Skin epidermis (tissue), 12 donors: ENCODE data around the gene GRM1.

Experiments
- H3K27ac ChIP-seq, 21 experiments: fragments of 200-600 bp; sonication (generic) in 11 of 21; one replicate each; pipeline ENCODE4 v1.5.0; 2020; ENCODE audit warnings: mild to moderate bottlenecking in 3 of 21, inconsistent platforms in 2 of 21, moderate library complexity in 2 of 21
- H3K4me3 ChIP-seq, 7 experiments: fragments of 200-600 bp; sonication (generic) in 2 of 7; one replicate each; pipeline ENCODE4 v1.5.0; 2020; ENCODE audit warnings: inconsistent platforms in 2 of 7, mild to moderate bottlenecking in 2 of 7, moderate library complexity in 1 of 7

Gene GRM1

DNA sequence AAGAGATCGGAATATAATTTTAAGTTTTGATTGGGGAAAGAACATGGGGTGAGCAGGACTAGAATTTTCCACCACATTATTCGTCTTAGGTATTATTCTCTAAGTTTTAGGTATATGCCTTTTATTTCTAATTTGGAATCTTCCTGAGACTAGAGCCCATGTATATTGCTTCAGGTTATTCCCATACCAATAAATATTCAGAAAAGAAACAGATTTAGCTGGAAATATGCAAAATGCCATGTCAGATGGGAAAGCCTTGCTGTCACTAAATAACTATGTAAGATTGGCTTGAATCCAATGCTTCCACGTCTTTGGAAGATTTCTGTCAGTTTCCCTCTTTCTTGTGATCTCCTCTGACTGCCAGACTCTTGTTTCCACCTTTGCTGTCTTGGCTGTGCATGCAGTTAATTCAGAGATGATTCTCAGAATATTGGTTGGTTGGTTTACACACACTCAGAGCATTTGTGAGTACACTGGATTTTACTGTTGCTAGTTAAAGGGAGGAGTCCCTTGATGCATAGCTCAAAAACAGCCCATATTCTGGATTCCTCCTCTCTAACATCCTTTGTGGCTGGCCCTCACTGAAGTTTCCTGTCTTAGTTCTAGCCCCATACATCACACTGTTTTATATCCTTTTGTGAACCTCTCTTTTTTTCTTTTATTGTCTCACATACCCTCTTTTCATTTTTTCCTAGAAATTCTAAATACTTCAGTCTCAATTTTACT is 64.3 kb downstream of the GRM1 start:
- Histone ChIP-seq H3K4me3 (no peak overlapping the region), H3K27ac (no peak overlapping the region)

GRCh38 chr6:146095481-146095880 is 66.6 kb downstream of the GRM1 start:
- H3K4me3 ChIP-seq: no peak overlapping the region
- no peak overlapping the region for H3K27ac ChIP-seq

DNA sequence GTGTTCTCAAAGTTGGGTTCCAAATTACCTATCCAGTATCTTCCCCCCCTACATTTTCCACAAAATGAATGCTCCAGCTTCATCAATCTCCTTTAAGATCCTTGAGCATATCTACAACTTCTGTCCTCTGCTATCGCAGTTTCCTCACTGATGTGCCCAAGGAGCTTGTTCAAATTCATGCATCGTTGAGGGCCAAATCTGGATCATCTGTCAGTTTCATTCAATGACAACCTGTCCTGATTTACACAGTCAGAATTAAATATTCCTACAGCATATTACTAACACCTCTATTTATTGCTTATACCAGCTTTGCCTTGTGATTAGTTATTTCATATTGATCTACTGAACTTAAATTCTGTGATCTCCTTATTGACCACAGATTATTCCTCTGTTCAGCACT is 68.7 kb downstream of the GRM1 start:
- Histone ChIP-seq H3K27ac (no peak overlapping the region), H3K4me3 (no peak overlapping the region)

DNA sequence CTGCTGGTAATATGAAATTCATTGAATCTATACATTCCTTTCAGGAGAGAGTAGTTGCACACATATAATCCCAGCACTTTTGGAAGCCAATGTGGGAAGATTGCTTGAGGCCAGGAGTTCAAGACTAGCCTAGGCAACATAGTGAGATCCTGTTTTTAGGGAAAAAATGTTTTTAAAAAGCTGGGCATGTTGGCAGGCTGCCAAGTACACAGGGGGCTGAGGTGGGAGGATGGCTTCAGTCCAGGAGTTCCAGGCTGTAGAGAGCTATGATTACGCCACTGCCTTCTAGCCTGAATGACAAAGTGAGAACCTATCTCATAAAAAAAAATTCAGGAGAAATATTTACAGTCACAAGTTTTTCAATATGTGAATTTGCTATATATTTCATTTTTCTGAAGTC is 71.9 kb downstream of the GRM1 start:
- H3K27ac ChIP-seq: no peak overlapping the region
- no peak overlapping the region for H3K4me3 ChIP-seq

GRCh38 chr6:146103416-146104072 is 74.7 kb downstream of the GRM1 start:
- no peak overlapping the region for H3K4me3 ChIP-seq
- no peak overlapping the region for H3K27ac ChIP-seq

GRCh38 chr6:146106532-146106931 is 77.7 kb downstream of the GRM1 start:
- H3K27ac ChIP-seq: no peak overlapping the region
- no peak overlapping the region for H3K4me3 ChIP-seq

GRCh38 chr6:146110990-146111389 is 82.1 kb downstream of the GRM1 start:
- Histone ChIP-seq H3K27ac (no peak overlapping the region), H3K4me3 (no peak overlapping the region)

DNA sequence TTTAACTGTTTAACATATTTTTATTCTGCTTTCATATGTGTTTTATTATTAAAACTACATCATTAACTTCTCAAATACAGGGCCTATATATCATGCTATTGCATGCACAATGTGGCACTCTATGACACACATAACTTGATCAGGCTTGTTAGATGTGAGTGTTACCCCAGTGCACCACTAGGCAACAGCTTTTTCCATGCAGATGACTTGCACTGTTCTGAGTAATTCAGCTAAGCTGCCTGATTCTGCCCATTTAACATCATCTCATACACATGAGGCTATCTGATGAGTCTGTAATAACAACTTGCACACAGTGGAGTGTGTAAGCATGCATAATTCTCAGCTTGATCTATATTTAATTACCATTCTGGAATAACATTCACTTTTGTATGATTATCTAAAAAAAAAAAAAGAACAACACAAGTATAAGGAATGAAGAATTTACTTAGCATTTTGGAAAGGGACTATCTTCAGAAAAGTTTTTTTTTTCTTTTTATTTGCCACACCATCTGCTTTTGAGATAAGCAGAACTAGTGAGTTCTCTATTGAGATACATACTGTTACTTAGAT is 83.1 kb downstream of the GRM1 start:
- Histone ChIP-seq H3K27ac (no peak overlapping the region), H3K4me3 (no peak overlapping the region)

GRCh38 chr6:146113084-146113623 is 84.3 kb downstream of the GRM1 start:
- Histone ChIP-seq H3K4me3 (no peak overlapping the region), H3K27ac (no peak overlapping the region)

- Histone ChIP-seq H3K27ac (no peak overlapping the region), H3K4me3 (no peak overlapping the region)
Measured at GRCh38 chr6:146123616-146124015, 94.8 kb downstream of the GRM1 start.

- H3K27ac ChIP-seq: no peak overlapping the region
- no peak overlapping the region for H3K4me3 ChIP-seq
Measured at GRCh38 chr6:146127447-146128215, 98.8 kb downstream of the GRM1 start.

- no peak overlapping the region for H3K27ac ChIP-seq
Measured at GRCh38 chr6:146133866-146134265, 105.0 kb downstream of the GRM1 start.

DNA sequence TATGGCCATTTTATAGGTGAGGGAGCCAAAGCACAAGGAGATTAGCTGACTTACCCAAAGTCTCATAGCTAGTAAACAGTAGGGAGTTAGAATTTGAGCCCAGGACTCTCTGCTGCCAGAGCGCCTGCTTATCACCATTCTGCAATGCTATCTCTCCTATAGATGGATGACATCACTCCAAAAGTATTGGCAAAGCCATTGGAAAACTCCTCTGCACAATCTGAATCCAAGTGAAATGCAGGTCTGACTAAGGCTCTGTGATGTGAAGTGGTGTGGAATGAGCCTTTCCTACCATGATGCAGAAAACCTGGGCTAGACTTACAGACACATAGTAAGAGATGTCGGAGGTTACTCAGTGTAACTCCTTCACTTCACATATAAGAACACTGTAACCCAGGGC is 106.3 kb downstream of the GRM1 start:
- Histone ChIP-seq H3K4me3 (no peak overlapping the region), H3K27ac (no peak overlapping the region)

More at GRCh38 chr6:146133866-146134265, 105.0 kb downstream of the GRM1 start:
- H3K4me3 ChIP-seq: no peak overlapping the region

- H3K4me3 ChIP-seq: no peak overlapping the region
Measured at GRCh38 chr6:146146836-146147235, 118.0 kb downstream of the GRM1 start.

DNA sequence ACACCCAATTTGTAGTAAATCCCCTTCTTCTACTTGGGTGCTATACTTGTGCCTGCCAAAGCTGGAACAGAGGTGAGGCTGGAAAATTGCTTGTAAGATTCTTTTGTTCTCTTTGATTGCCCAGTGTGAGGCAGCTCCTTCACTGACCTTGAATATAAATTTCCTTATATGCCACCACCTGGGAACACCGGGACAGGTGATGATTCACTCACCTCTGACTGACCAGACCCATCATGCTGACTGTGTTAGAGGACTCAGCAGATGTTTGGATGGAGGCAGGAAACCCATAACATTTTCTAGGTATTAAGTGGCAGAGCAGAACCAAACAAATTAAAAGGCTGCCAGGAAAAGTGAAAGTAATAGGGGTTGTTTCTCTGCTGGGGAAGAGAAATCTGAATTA is 120.9 kb downstream of the GRM1 start:
- no peak overlapping the region for H3K4me3 ChIP-seq

More at GRCh38 chr6:146146836-146147235, 118.0 kb downstream of the GRM1 start:
- no peak overlapping the region for H3K27ac ChIP-seq

DNA sequence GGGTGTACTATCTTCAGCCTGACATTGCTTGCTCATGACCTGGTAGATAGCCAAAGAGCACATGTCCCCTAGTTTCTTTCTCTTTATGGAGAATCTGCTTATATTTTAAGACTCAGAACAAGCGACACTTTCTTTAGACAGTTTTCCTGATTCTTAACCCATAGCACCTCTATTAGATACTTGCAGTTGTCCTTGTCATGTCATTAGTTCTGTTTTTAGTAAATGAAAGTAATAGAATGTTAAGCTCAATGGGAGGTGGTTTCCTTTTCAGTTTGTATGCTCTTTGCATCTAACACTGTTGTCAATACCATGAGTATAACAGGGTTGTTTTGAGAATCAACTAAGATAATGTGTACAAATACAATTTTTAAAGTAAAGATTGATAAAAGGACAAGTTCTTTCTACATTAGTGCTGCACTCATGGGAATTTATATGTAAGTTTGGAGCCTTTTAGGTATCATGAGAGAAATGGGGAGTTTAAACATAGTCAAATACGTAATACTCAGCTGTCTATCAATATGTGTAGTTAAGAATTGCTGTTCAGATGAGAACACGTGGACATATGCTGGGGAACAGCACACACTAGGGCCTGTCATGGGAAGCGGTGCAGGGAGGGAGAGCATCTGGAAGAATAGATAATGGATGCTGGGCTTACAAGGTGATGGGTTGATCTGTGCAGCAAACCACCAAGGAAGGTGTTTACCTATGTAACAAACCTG is 124.3 kb downstream of the GRM1 start:
- no peak overlapping the region for H3K4me3 ChIP-seq
- H3K27ac ChIP-seq: no peak overlapping the region

More for the DNA sequence above, 120.9 kb downstream of the GRM1 start:
- H3K27ac ChIP-seq: no peak overlapping the region

- no peak overlapping the region for H3K4me3 ChIP-seq
- no peak overlapping the region for H3K27ac ChIP-seq
Measured at GRCh38 chr6:146154197-146154596, 125.3 kb downstream of the GRM1 start.

DNA sequence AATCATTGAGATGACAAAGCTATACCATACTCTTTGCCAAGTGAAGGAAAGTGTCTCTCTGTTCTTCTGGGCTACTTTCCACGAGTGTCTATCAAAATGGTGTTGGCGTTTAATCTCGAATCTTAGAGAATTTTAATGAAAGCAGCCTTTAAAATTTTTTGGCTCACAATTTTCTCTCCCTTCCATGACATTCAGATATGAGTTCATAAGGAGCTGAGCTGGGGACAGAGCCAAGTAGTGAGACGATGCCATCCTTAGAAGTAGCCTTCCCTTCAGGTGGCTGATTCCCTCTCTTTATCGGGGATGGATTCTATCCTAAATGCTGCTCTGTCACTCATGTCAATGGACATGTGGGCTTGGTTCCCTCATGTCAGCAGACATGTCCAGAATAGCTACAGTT is 132.8 kb downstream of the GRM1 start:
- H3K4me3 ChIP-seq: no peak overlapping the region
- no peak overlapping the region for H3K27ac ChIP-seq

- no peak overlapping the region for H3K27ac ChIP-seq
- H3K4me3 ChIP-seq: no peak overlapping the region
Measured at GRCh38 chr6:146169872-146170271, 141.0 kb downstream of the GRM1 start.

GRCh38 chr6:146177785-146178184 is 148.9 kb downstream of the GRM1 start:
- Histone ChIP-seq H3K4me3 (no peak overlapping the region), H3K27ac (no peak overlapping the region)
